ENCODE results near the gene ACVR2A. TPM values are rescaled to one million over a fixed set of nuclear protein-coding genes. Genes with fewer than 3 reads are reported as not detected.

The ACVR2A gene
- total RNA-seq, 4 donors from 2014 or later: 29.2 to 41.3 (median 39.2) TPM

- H3K36me3 ChIP-seq: peaks cover 0 to 11% (median 0%) of the 10 kb centered on the region in 3 donors
Measured at GRCh38 chr2:147913701-147914480, 69.1 kb downstream of the ACVR2A start.

GRCh38 chr2:147916067-147916466 lies 71.2 kb downstream of the ACVR2A start:
- no peaks in the 10 kb centered on the region for H3K4me1 ChIP-seq
- H3K4me3 ChIP-seq: no peak overlapping the region
- H3K27ac ChIP-seq: no peak overlapping the region
- DNase-seq: no peak
- no peaks in the 10 kb centered on the region for H3K9me3 ChIP-seq
- H3K27me3 ChIP-seq: no peaks in the 10 kb centered on the region
- peaks cover 0 to 15% (median 0%) of the 10 kb centered on the region in 3 donors for H3K36me3 ChIP-seq
- TF ChIP-seq POLR2A (IDR thresholded peaks at IDR 0.05): no peak
- no peak for TF ChIP-seq CTCF (IDR thresholded peaks at IDR 0.05)

More at GRCh38 chr2:147913701-147914480, 69.1 kb downstream of the ACVR2A start:
- Histone ChIP-seq H3K4me3 (no peak overlapping the region), H3K9me3 (no peaks in the 10 kb centered on the region), H3K27me3 (no peaks in the 10 kb centered on the region), H3K27ac (no peak overlapping the region), H3K4me1 (no peaks in the 10 kb centered on the region)
- DNase-seq: no peak
- TF ChIP-seq CTCF (IDR thresholded peaks at IDR 0.05): no peak
- no peak for TF ChIP-seq POLR2A (IDR thresholded peaks at IDR 0.05)

- H3K27ac ChIP-seq: no peak overlapping the region
- no peak for TF ChIP-seq CTCF (IDR thresholded peaks at IDR 0.05)
- TF ChIP-seq POLR2A (IDR thresholded peaks at IDR 0.05): no peak
- H3K36me3 ChIP-seq: peaks cover 0 to 21% (median 0%) of the 10 kb centered on the region in 3 donors
Measured at GRCh38 chr2:147916723-147917122, 71.9 kb downstream of the ACVR2A start.

GRCh38 chr2:147917161-147917560 lies 72.3 kb downstream of the ACVR2A start:
- DNase-seq: no peak
- TF ChIP-seq POLR2A (IDR thresholded peaks at IDR 0.05): no peak
- no peak for TF ChIP-seq CTCF (IDR thresholded peaks at IDR 0.05)
- Histone ChIP-seq H3K9me3 (no peaks in the 10 kb centered on the region), H3K27ac (no peak overlapping the region), H3K4me1 (no peaks in the 10 kb centered on the region), H3K27me3 (no peaks in the 10 kb centered on the region), H3K36me3 (peaks cover 0 to 25% (median 0%) of the 10 kb centered on the region in 3 donors), H3K4me3 (no peak overlapping the region)

More at GRCh38 chr2:147916723-147917122, 71.9 kb downstream of the ACVR2A start:
- Histone ChIP-seq H3K4me3 (no peak overlapping the region), H3K4me1 (no peaks in the 10 kb centered on the region), H3K27me3 (no peaks in the 10 kb centered on the region), H3K9me3 (no peaks in the 10 kb centered on the region)
- DNase-seq: no peak

GRCh38 chr2:147923846-147924245 lies 79.0 kb downstream of the ACVR2A start:
- no peaks in the 10 kb centered on the region for H3K9me3 ChIP-seq
- TF ChIP-seq POLR2A (IDR thresholded peaks at IDR 0.05) (no peak), CTCF (IDR thresholded peaks at IDR 0.05) (no peak)
- H3K27ac ChIP-seq: no peak overlapping the region
- no peak for DNase-seq
- H3K36me3 ChIP-seq: peaks cover 0 to 26% (median 0%) of the 10 kb centered on the region in 3 donors
- no peaks in the 10 kb centered on the region for H3K27me3 ChIP-seq
- H3K4me3 ChIP-seq: no peak overlapping the region
- H3K4me1 ChIP-seq: no peaks in the 10 kb centered on the region

All from Peyer's patch (tissue), 4 donors.